ENCODE data around the gene PCDHA1. TPM values are rescaled to one million over a fixed set of nuclear protein-coding genes. Genes with fewer than 3 reads are reported as not detected.
A peak's percentile ranks its signal among the peaks of the same experiment; 100 is the strongest.

PCDHA1 gene
- polyA plus RNA-seq, 1 of the 3 experiments (the other 2 are of a cell fraction), result 0.16 TPM

DNA sequence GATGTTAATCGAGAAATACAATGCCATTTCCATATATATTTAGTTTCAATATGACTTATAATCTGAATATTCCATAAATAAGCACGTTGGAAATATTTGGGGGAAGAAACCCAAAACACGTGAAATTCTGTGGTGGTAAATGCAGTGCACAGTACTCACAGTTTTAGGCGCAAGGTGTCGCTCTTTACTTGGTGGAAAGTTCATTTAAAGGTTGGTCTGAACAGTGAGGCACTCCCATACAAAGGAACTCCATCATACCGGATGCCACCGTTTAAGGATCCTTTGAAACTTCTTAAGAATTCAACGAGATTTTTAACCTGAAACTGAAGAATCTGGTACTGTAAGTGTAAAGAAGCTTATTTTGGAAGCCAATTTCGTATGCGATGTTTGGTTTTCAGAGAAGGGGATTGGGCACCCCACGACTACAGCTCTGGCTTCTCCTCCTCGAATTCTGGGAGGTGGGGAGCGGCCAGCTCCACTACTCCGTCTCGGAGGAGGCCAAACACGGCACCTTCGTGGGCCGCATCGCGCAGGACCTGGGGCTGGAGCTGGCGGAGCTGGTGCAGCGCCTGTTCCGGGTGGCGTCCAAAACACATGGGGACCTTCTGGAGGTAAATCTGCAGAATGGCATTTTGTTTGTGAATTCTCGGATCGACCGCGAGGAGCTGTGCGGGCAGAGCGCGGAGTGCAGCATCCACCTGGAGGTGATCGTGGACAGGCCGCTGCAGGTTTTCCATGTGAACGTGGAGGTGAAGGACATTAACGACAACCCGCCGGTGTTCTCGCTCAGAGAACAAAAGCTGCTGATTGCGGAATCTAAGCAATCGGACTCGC, 83.0 kb downstream of the PCDHA1 start, which contains the start of gene PCDHA11:
Gene PCDHA11 (plus strand): TSS at position 237 of the 834 bp plus-strand sequence. CDS start 147 bp downstream, at position 384.
- 72% methylated on average over 41 of the region's 41 CpGs for WGBS (ENCODE audit: low lambda C conversion rate)
- Histone ChIP-seq H3K9ac (no peak within 1 kb of the TSS), H3K9me3 (no peaks in the 10 kb centered on the region), H3K27ac (ENCODE audit: low read depth in 2 of 2, low read length in 1 of 2) (no peak within 1 kb of the TSS), H2AFZ (ENCODE audit: low read depth) (no peak within 1 kb of the TSS), H3K79me2 (ENCODE audit: insufficient read depth) (no peaks in the 10 kb centered on the region), H4K20me1 (ENCODE audit: insufficient read depth) (no peaks in the 10 kb centered on the region), H3K4me1 (ENCODE audit: control insufficient read depth in 1 of 2, insufficient read depth in 2 of 2, low read depth in 1 of 2, low read length in 1 of 2) (no peaks in the 10 kb centered on the region), H3F3A (replicated peaks; ENCODE audit: insufficient read depth) (no peaks in the 10 kb centered on the region), H3K4me3 (ENCODE audit: low read depth in 2 of 2, low read length in 1 of 2) (no peak within 1 kb of the TSS), H3K9me2 (no peaks in the 10 kb centered on the region), H3K36me3 (replicated peaks in 1 of 2; ENCODE audit: control insufficient read depth in 1 of 2, insufficient read depth in 2 of 2, low read length in 1 of 2) (no peaks in the 10 kb centered on the region), H3K27me3 (ENCODE audit: insufficient read depth) (no peaks in the 10 kb centered on the region), H3K4me2 (no peak within 1 kb of the TSS)
- no peak for DNase-seq
- POLR2A ChIA-PET, result no interaction called here
- TF ChIP-seq RXRA (IDR thresholded peaks at IDR 0.05; ENCODE audit: borderline replicate concordance, low read depth) (no peak), GATA2 (CRISPR knock-in tag; IDR thresholded peaks at IDR 0.05) (no peak), MXI1 (IDR thresholded peaks at IDR 0.05; ENCODE audit: low read depth, low read length) (no peak), JUND (IDR thresholded peaks at IDR 0.05) (no peak), CHD2 (IDR thresholded peaks at IDR 0.05; ENCODE audit: low read length, partially characterized antibody) (no peak), MEF2A (IDR thresholded peaks at IDR 0.05; ENCODE audit: borderline replicate concordance, low read depth) (no peak), RCOR1 (IDR thresholded peaks at IDR 0.05; ENCODE audit: low read length) (no peak), FOXJ3 (CRISPR knock-in tag; IDR thresholded peaks at IDR 0.05) (no peak)
- CTCF ChIA-PET, result interaction anchor here (0.9 to 2.0 kb wide), 6 partner anchors 10 to 176 kb away, joined by 3 to 17 read pairs (median 6); partner anchors contain the start of genes PCDHA8 and PCDHAC1

DNA sequence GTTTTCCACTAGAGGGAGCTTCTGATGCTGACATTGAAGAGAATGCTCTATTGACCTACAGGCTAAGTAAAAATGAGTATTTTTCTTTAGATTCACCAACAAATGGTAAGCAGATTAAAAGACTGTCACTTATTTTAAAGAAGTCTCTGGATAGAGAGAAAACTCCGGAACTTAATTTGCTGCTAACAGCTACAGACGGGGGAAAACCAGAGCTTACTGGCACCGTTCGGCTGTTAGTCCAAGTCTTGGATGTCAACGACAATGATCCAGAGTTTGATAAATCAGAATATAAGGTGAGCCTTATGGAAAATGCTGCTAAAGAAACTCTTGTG, 83.6 kb downstream of the PCDHA1 start:
- Histone ChIP-seq H3K27me3 (ENCODE audit: insufficient read depth) (no peaks in the 10 kb centered on the region), H3K9ac (no peak overlapping the region), H3K79me2 (ENCODE audit: insufficient read depth) (no peaks in the 10 kb centered on the region), H3K36me3 (replicated peaks in 1 of 2; ENCODE audit: control insufficient read depth in 1 of 2, insufficient read depth in 2 of 2, low read length in 1 of 2) (no peaks in the 10 kb centered on the region), H3K27ac (ENCODE audit: low read depth in 2 of 2, low read length in 1 of 2) (no peak overlapping the region), H3K9me3 (no peaks in the 10 kb centered on the region), H3K9me2 (no peaks in the 10 kb centered on the region), H3K4me2 (no peak overlapping the region), H4K20me1 (ENCODE audit: insufficient read depth) (no peaks in the 10 kb centered on the region), H2AFZ (ENCODE audit: low read depth) (no peak overlapping the region), H3F3A (replicated peaks; ENCODE audit: insufficient read depth) (no peaks in the 10 kb centered on the region), H3K4me1 (ENCODE audit: control insufficient read depth in 1 of 2, insufficient read depth in 2 of 2, low read depth in 1 of 2, low read length in 1 of 2) (no peaks in the 10 kb centered on the region; a peak in 1 of 4 replicates), H3K4me3 (ENCODE audit: low read depth in 2 of 2, low read length in 1 of 2) (no peak overlapping the region)
- DNase-seq, result no peak
- CTCF ChIA-PET, result interaction anchor here (0.9 to 2.0 kb wide), 6 partner anchors 10 to 175 kb away, joined by 3 to 17 read pairs (median 6); partner anchors contain the start of genes PCDHA8 and PCDHAC1
- TF ChIP-seq NFIC (IDR thresholded peaks at IDR 0.05; ENCODE audit: borderline replicate concordance) (no peak), RAD21 (IDR thresholded peaks at IDR 0.05; ENCODE audit: low read length) (no peak)
- TF ChIP-seq, protein P1, sequence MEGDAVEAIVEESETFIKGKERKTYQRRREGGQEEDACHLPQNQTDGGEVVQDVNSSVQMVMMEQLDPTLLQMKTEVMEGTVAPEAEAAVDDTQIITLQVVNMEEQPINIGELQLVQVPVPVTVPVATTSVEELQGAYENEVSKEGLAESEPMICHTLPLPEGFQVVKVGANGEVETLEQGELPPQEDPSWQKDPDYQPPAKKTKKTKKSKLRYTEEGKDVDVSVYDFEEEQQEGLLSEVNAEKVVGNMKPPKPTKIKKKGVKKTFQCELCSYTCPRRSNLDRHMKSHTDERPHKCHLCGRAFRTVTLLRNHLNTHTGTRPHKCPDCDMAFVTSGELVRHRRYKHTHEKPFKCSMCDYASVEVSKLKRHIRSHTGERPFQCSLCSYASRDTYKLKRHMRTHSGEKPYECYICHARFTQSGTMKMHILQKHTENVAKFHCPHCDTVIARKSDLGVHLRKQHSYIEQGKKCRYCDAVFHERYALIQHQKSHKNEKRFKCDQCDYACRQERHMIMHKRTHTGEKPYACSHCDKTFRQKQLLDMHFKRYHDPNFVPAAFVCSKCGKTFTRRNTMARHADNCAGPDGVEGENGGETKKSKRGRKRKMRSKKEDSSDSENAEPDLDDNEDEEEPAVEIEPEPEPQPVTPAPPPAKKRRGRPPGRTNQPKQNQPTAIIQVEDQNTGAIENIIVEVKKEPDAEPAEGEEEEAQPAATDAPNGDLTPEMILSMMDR (IDR thresholded peaks at IDR 0.05), result 0 out of 2 replicates have a peak, but pooled peaks have one; percentile 16
- POLR2A ChIA-PET, result no interaction called here
- 83% methylated on average over 5 of the region's 5 CpGs for whole genome bisulfite sequencing (ENCODE audit: low lambda C conversion rate)
